ENCODE data around the gene PDE4B. TPM values are rescaled to one million over a fixed set of nuclear protein-coding genes. Genes with fewer than 3 reads are reported as not detected.

PDE4B gene
- total and polyA plus RNA-seq, 2 of the 13 experiments (the other 11 are each of a cell fraction or from before 2014, with no cell fraction given): not detected

DNA sequence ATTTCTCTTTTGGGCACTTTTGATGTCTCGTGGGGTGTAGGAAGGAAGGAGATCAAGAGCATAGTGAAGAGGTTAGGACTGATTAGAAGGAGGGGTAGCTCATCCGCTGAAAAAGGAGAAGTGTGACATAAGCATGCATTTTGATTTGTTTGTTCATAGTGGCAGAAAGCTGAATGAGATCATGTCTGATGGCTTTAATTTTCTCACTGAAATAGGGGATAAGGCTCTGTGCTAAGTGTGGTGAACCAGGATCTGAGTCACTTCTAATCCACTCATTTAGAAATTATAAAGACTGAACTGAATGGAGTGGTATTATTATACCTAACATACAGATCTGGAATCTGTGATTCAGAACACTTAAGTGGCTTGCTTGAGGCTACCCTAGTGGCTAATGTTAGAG, 344.5 kb downstream of the PDE4B start:
- peaks cover 33% of the 10 kb centered on the region for H3K9me3 ChIP-seq (ENCODE audit: low read length)
- H3K27ac ChIP-seq (ENCODE audit: extremely low read length, insufficient read depth, low read length): no peak overlapping the region
- intact Hi-C loops (cut with micrococcal nuclease; ENCODE audit: unreplicated experiment) (no loop called here), in situ Hi-C loops (cut with HindIII; ENCODE audit: extremely low pct_ligation_motif_present, low pct_unique_long_range_greater_than_20kb) (no loop called here)
- H3K4me1 ChIP-seq (ENCODE audit: insufficient read depth, low read length): no peaks in the 10 kb centered on the region
- H4K20me1 ChIP-seq (ENCODE audit: insufficient read depth, low read length): no peaks in the 10 kb centered on the region
- TF ChIP-seq, protein P1, sequence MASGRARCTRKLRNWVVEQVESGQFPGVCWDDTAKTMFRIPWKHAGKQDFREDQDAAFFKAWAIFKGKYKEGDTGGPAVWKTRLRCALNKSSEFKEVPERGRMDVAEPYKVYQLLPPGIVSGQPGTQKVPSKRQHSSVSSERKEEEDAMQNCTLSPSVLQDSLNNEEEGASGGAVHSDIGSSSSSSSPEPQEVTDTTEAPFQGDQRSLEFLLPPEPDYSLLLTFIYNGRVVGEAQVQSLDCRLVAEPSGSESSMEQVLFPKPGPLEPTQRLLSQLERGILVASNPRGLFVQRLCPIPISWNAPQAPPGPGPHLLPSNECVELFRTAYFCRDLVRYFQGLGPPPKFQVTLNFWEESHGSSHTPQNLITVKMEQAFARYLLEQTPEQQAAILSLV (CRISPR knock-in tag; IDR thresholded peaks at IDR 0.05; ENCODE audit: borderline replicate concordance): no peak
- TF ChIP-seq ZFP1 (CRISPR knock-in tag; IDR thresholded peaks at IDR 0.05) (no peak), GLI4 (CRISPR knock-in tag; IDR thresholded peaks at IDR 0.05; ENCODE audit: borderline replicate concordance) (no peak), SKI (IDR thresholded peaks at IDR 0.05; ENCODE audit: partially characterized antibody) (no peak), ELF4 (CRISPR knock-in tag; IDR thresholded peaks at IDR 0.05; ENCODE audit: borderline replicate concordance) (no peak), KDM4B (CRISPR knock-in tag; IDR thresholded peaks at IDR 0.05) (no peak)
- TF ChIP-seq, protein P2, sequence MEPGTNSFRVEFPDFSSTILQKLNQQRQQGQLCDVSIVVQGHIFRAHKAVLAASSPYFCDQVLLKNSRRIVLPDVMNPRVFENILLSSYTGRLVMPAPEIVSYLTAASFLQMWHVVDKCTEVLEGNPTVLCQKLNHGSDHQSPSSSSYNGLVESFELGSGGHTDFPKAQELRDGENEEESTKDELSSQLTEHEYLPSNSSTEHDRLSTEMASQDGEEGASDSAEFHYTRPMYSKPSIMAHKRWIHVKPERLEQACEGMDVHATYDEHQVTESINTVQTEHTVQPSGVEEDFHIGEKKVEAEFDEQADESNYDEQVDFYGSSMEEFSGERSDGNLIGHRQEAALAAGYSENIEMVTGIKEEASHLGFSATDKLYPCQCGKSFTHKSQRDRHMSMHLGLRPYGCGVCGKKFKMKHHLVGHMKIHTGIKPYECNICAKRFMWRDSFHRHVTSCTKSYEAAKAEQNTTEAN (CRISPR knock-in tag; conservative IDR thresholded peaks at IDR 0.05): no peak
- TF ChIP-seq, protein P3, sequence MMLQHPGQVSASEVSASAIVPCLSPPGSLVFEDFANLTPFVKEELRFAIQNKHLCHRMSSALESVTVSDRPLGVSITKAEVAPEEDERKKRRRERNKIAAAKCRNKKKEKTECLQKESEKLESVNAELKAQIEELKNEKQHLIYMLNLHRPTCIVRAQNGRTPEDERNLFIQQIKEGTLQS (CRISPR knock-in tag; IDR thresholded peaks at IDR 0.05): no peak
- H2AFZ ChIP-seq (ENCODE audit: low read length): no peak overlapping the region
- H3K27me3 ChIP-seq (ENCODE audit: control insufficient read depth in 1 of 2, insufficient read depth in 2 of 2, low read length in 2 of 2): no peaks in the 10 kb centered on the region
- FAIRE-seq (no peak), DNase-seq (ENCODE audit: low spot score) (no peak), ATAC-seq (no peak)
- H3K79me2 ChIP-seq (ENCODE audit: insufficient read depth, low read length): no peaks in the 10 kb centered on the region
- H3K36me3 ChIP-seq (replicated peaks in 1 of 2; ENCODE audit: control insufficient read depth in 1 of 2, insufficient read depth in 2 of 2, low read length in 2 of 2): no peaks in the 10 kb centered on the region
- CTCF ChIA-PET (ENCODE audit: low intra/inter-chr PET ratio, low total read pairs): no interaction called here
- H3K4me3 ChIP-seq (replicated peaks in 1 of 3; ENCODE audit: insufficient read depth in 1 of 3, low read depth in 2 of 3, low read length in 3 of 3): no peak overlapping the region
- BruUV-seq (replicated peaks): no TSS peak
- 9% methylated on average over 2 of the region's 2 CpGs for WGBS (ENCODE audit: low lambda C conversion rate)
- no peak overlapping the region for H3K9ac ChIP-seq (ENCODE audit: insufficient read depth, low read depth, low read length)
- POLR2A ChIA-PET: no interaction called here
- no peak overlapping the region for H3K4me2 ChIP-seq (ENCODE audit: low read depth, low read length)

Measured in HepG2 (cell line).